OCI-LY3 (cell line): ENCODE data around the gene UBA5.

ENCODE experiments used
- EZH2phosphoT487 ChIP-seq: fragments of 200-600 bp; shearing (Covaris generic); IDR thresholded peaks from 2 replicates; pipeline ENCODE4 v1.6.1; 2018; ENCODE audit warnings: antibody characterized with exemption, mixed run types, low read depth
- TF ChIP-seq, protein P1 (sequence below): fragments of 200-600, 300-600 bp; sonication (generic); IDR thresholded peaks from 2 replicates; pipeline ENCODE4 v1.5.1; 2014; ENCODE audit warnings: antibody characterized with exemption, low read length, low read depth

GRCh38 chr3:132642539-132642847 is 17.6 kb upstream of the UBA5 start:
- TF ChIP-seq, protein P1, sequence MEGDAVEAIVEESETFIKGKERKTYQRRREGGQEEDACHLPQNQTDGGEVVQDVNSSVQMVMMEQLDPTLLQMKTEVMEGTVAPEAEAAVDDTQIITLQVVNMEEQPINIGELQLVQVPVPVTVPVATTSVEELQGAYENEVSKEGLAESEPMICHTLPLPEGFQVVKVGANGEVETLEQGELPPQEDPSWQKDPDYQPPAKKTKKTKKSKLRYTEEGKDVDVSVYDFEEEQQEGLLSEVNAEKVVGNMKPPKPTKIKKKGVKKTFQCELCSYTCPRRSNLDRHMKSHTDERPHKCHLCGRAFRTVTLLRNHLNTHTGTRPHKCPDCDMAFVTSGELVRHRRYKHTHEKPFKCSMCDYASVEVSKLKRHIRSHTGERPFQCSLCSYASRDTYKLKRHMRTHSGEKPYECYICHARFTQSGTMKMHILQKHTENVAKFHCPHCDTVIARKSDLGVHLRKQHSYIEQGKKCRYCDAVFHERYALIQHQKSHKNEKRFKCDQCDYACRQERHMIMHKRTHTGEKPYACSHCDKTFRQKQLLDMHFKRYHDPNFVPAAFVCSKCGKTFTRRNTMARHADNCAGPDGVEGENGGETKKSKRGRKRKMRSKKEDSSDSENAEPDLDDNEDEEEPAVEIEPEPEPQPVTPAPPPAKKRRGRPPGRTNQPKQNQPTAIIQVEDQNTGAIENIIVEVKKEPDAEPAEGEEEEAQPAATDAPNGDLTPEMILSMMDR: no peak
- TF ChIP-seq EZH2phosphoT487: no peak
